GM23338 (cell line): Measurements from ENCODE around the gene FBXO46. TPM values are rescaled to one million over a fixed set of nuclear protein-coding genes. Genes with fewer than 3 reads are reported as not detected.

Source experiments
- ATAC-seq: fragments of 200-7000 bp; cut with Tn5 transposase; 3 replicates; pipeline ENCODE4 v1.9.1; 2020
- DNase-seq: peaks from one replicate; pipeline ENCODE4 v3.0.0-alpha.2; 2015; ENCODE audit warnings: low spot score
- H2AFZ ChIP-seq: fragments of 200-600 bp; sonication (generic); 2 replicates; pipeline ENCODE4 v1.8.0; 2016; ENCODE audit warnings: antibody characterized with exemption, mild to moderate bottlenecking, moderate library complexity
- H3F3A ChIP-seq: fragments of 200-600 bp; sonication (generic); replicated peaks from 2 replicates; pipeline ENCODE4 v1.8.0; 2017; ENCODE audit warnings: antibody characterized with exemption, mixed run types, low read depth
- H3K27ac ChIP-seq: fragments of 200-600 bp; sonication (generic); 2 replicates; pipeline ENCODE4 v1.6.1; 2016; ENCODE audit warnings: low read depth
- H3K27me3 ChIP-seq: fragments of 200-600 bp; sonication (generic); 2 replicates; pipeline ENCODE4 v1.8.0; 2016; ENCODE audit warnings: mild to moderate bottlenecking, mixed run types, moderate library complexity; ENCODE audit not compliant: insufficient read depth
- H3K36me3 ChIP-seq: fragments of 200-600 bp; sonication (generic); 2 replicates; pipeline ENCODE4 v1.8.0; 2016; ENCODE audit warnings: mild to moderate bottlenecking; ENCODE audit not compliant: insufficient read depth
- H3K4me1 ChIP-seq: fragments of 200-600 bp; sonication (generic); 2 replicates; pipeline ENCODE4 v1.8.0; 2016; ENCODE audit warnings: mild to moderate bottlenecking, moderate library complexity; ENCODE audit not compliant: insufficient read depth
- H3K4me2 ChIP-seq: fragments of 200-600 bp; sonication (generic); 2 replicates; pipeline ENCODE4 v1.7.1; 2017; ENCODE audit warnings: mixed run types
- H3K4me3 ChIP-seq: fragments of 200-600 bp; sonication (generic); 2 replicates; pipeline ENCODE4 v1.6.1; 2016; ENCODE audit warnings: mixed run types
- H3K79me2 ChIP-seq: fragments of 200-600 bp; sonication (generic); replicated peaks from 2 replicates; pipeline ENCODE4 v1.8.0; 2017; ENCODE audit warnings: mild to moderate bottlenecking; ENCODE audit not compliant: insufficient read depth
- H3K9me2 ChIP-seq: fragments of 200-600 bp; sonication (generic); 2 replicates; pipeline ENCODE4 v1.8.0; 2017; ENCODE audit not compliant: insufficient read depth
- H4K20me1 ChIP-seq: fragments of 200-600 bp; sonication (generic); replicated peaks from 2 replicates; pipeline ENCODE4 v1.8.0; 2017; ENCODE audit warnings: mild to moderate bottlenecking; ENCODE audit not compliant: insufficient read depth
- H3K27ac Mint-ChIP-seq: 2 replicates; pipeline ENCODE4 v1.8.0; 2020; ENCODE audit warnings: inconsistent platforms, mild to moderate bottlenecking, moderate library complexity, mixed read lengths
- H3K27me3 Mint-ChIP-seq: 3 replicates; pipeline ENCODE4 v1.8.0; 2022; ENCODE audit warnings: low read depth, mild to moderate bottlenecking, moderate library complexity, mixed read lengths, inconsistent platforms; ENCODE audit not compliant: insufficient read depth, poor library complexity
- H3K36me3 Mint-ChIP-seq: 3 replicates; pipeline ENCODE4 v1.8.0; 2021; ENCODE audit warnings: low read depth, mild to moderate bottlenecking, inconsistent platforms, moderate library complexity, mixed read lengths
- H3K4me1 Mint-ChIP-seq: 3 replicates; pipeline ENCODE4 v1.8.0; 2020; ENCODE audit warnings: mild to moderate bottlenecking, inconsistent platforms, mixed read lengths
- H3K4me3 Mint-ChIP-seq: 3 replicates; pipeline ENCODE4 v1.8.0; 2021; ENCODE audit warnings: moderate library complexity, mild to moderate bottlenecking, inconsistent platforms, mixed read lengths
- H3K9me3 Mint-ChIP-seq: 3 replicates; pipeline ENCODE4 v1.8.0; 2020; ENCODE audit warnings: moderate library complexity, mild to moderate bottlenecking, inconsistent platforms, mixed read lengths
- CTCF ChIP-seq, 2 experiments: fragments of 200-600 bp in 1 of 2; sonication (generic) in 1 of 2; conservative IDR thresholded peaks; 2 replicates each; pipeline versions ENCODE4 v1.5.1 to v1.6.1; 2016 to 2017; ENCODE audit warnings: antibody characterized with exemption in 2 of 2, low read depth in 2 of 2, mild to moderate bottlenecking in 2 of 2, moderate library complexity in 1 of 2
- NANOG ChIP-seq: IDR thresholded peaks from 2 replicates; pipeline ENCODE4 v1.6.1; 2016; ENCODE audit warnings: antibody characterized with exemption, borderline replicate concordance
- POLR2AphosphoS5 ChIP-seq: IDR thresholded peaks from 2 replicates; pipeline ENCODE4 v1.6.1; 2016; ENCODE audit warnings: antibody characterized with exemption, low read depth
- ZNF331 ChIP-seq: fragments of 250-450 bp; sonication (Bioruptor Pico); IDR thresholded peaks from 2 replicates; pipeline ENCODE4 v1.5.0; 2020; ENCODE audit warnings: low read depth, mild to moderate bottlenecking, moderate library complexity
- ZNF462 ChIP-seq: fragments of 250-450 bp; sonication (Bioruptor Pico); IDR thresholded peaks from 2 replicates; pipeline ENCODE4 v1.5.0; 2020; ENCODE audit warnings: mild to moderate bottlenecking, moderate library complexity
- polyA plus RNA-seq: library from polyadenylated mRNA; unstranded; fragments of >200 nt; fragmentation: Nextera tagmentation; extraction: Ambion mirVana; gene quantifications from 2 replicates; pipeline ENCODE4 v1.2.1, GENCODE V29; 2016
- total RNA-seq: library from RNA; depleted of rRNA; stranded (reverse); fragments of >200 nt; shearing (Covaris generic); gene quantifications from 2 replicates; pipeline ENCODE4 v1.2.3, GENCODE V29; 2014

FBXO46 gene
- total and polyA plus RNA-seq, 2 experiments from 2014 or later = 9.4 to 35.8 TPM

GRCh38 chr19:45772912-45773311 is 42.2 kb upstream of the FBXO46 start:
- Histone ChIP-seq H3F3A (peaks cover 28% of the 10 kb centered on the region), H3K36me3 (0 out of 2 replicates have a peak, but pooled peaks cover 3% of the 10 kb centered on the region), H3K79me2 (no peaks in the 10 kb centered on the region), H3K27ac (no peak overlapping the region), H3K4me3 (no peak overlapping the region), H3K27me3 (no peaks in the 10 kb centered on the region), H4K20me1 (peaks cover 3% of the 10 kb centered on the region; the same call in 1 of the 2 replicates), H3K9me2 (no peaks in the 10 kb centered on the region), H3K4me2 (no peak overlapping the region), H3K4me1 (peaks cover 9% of the 10 kb centered on the region; the same call in 1 of the 2 replicates), H2AFZ (no peak overlapping the region)
- no peak overlapping the region for H3K4me3 Mint-ChIP-seq
- DNase-seq = no peak
- TF ChIP-seq POLR2AphosphoS5 (0 out of 2 replicates have a peak, but pooled peaks have one; percentile 1), NANOG (no peak)
- H3K4me1 Mint-ChIP-seq = peaks cover 15% of the 10 kb centered on the region
- H3K36me3 Mint-ChIP-seq = peaks cover 40% of the 10 kb centered on the region
- no peaks in the 10 kb centered on the region; the same call in 2 of the 3 replicates for H3K9me3 Mint-ChIP-seq
- H3K27ac Mint-ChIP-seq = no peak overlapping the region
- ATAC-seq = no peak
- H3K27me3 Mint-ChIP-seq = peaks cover 39% of the 10 kb centered on the region

- peaks cover 15% of the 10 kb centered on the region for H3K4me1 Mint-ChIP-seq
- peak overlapping the region; percentile 76; the same call in 1 of the 2 replicates for H3K4me3 ChIP-seq
- H3K4me1 ChIP-seq = peaks cover 9% of the 10 kb centered on the region; the same call in 1 of the 2 replicates
- H3K27me3 ChIP-seq = no peaks in the 10 kb centered on the region
- H3F3A ChIP-seq = peaks cover 30% of the 10 kb centered on the region
- H3K4me2 ChIP-seq = no peak overlapping the region
- TF ChIP-seq POLR2AphosphoS5 (0 out of 2 replicates have a peak, but pooled peaks have one; percentile 11), ZNF331 (CRISPR knock-in tag) (no peak), CTCF (conservative IDR thresholded peaks at IDR 0.05; ENCODE audit: low read depth in 2 of 2) (no peak), ZNF462 (CRISPR knock-in tag) (no peak)
- no peak overlapping the region for H2AFZ ChIP-seq
- H3K9me2 ChIP-seq = no peaks in the 10 kb centered on the region
- no peak for ATAC-seq
- H3K27me3 Mint-ChIP-seq = peaks cover 36% of the 10 kb centered on the region
- H3K27ac ChIP-seq = no peak overlapping the region; the same call in 1 of the 2 replicates
- DNase-seq = no peak
- H4K20me1 ChIP-seq = peaks cover 3% of the 10 kb centered on the region; the same call in 1 of the 2 replicates
- H3K9me3 Mint-ChIP-seq = no peaks in the 10 kb centered on the region; the same call in 2 of the 3 replicates
- peak overlapping the region; percentile 78 for H3K27ac Mint-ChIP-seq
- peak overlapping the region; percentile 40; the same call in 2 of the 3 replicates for H3K4me3 Mint-ChIP-seq
- no peaks in the 10 kb centered on the region for H3K79me2 ChIP-seq
- H3K36me3 ChIP-seq = 0 out of 2 replicates have a peak, but pooled peaks cover 3% of the 10 kb centered on the region
- H3K36me3 Mint-ChIP-seq = peaks cover 33% of the 10 kb centered on the region
Measured at GRCh38 chr19:45772130-45772840, 41.6 kb upstream of the FBXO46 start.
